GM12874 (cell line): ENCODE measurements around the gene PHLDB3.

ENCODE experiments used
- CTCF ChIP-seq: IDR thresholded peaks from 2 replicates; pipeline ENCODE4 v1.5.1; 2011; ENCODE audit warnings: low read depth, mild to moderate bottlenecking, control low read depth, low read length, moderate library complexity; ENCODE audit not compliant: insufficient read depth

Gene PHLDB3

DNA sequence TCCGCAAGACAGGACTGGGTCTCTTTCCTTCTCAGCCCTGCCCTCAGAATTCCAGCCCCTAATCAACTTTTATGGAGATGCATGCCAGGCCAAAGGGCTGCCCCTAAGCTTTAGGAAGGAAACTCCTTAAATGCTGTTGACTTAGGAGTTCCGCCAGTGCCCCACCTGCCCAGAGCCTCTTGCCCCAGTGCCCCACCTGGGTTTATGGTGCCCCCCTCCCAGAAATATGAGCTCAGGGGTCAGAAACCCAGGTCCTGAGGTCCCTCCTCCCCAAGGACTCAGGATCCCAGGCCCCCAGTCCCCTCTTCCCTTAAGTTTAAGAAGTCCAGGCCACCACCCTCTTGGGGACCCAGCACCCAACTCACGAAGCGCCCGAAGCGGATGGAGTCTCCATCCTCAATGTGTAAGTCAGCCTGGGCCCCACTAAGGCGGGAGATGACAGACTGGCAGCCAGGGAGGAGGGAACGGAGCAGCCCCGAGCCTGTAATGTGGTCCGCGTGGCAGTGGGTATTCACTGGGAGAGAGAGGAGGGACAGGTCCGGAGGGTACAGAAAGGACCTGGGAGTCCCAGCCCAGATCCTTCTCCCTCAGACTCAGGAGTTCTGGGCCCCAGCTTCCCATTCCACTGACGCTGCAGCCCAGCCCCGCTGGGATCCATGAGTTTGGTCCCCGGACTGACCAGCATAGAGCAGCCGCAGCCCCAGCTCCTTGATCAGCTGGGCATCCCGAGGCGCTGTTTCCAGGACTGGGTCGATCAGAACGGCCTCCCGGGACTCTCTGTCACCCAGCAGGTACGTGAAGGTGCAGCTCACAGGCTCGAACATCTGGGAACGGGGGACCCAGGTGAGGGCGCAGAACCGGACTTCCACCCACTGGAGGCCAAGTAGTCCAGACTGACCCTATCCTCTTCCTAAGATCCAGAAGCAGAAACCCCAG, 21.6 kb upstream of the PHLDB3 start:
- TF ChIP-seq CTCF, result no peak

GRCh38 chr19:43524922-43525835, 20.6 kb upstream of the PHLDB3 start:
- no peak for TF ChIP-seq CTCF

DNA sequence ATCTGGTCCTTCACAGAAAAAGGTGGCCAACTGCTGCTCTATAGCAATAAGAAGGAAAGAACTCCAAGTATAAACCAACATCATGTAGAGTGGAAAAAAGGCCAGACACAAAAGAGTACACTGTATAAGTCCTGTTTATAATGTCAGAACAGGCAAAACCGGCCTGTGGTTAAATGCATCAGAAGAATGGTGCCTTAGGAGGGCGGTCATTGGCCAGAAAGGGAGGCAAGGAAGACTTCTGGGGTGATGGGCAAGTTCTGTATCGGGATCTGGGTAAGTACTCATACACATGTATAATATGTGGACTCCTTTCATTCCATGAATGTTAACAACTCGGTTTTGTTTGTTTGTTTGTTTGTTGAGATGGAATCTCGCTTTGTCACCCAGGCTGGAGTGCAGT, 18.4 kb upstream of the PHLDB3 start:
- TF ChIP-seq CTCF, result no peak

- TF ChIP-seq CTCF, result peak; percentile 85
These were observed 15.0 kb upstream of the PHLDB3 start for GRCh38 chr19:43519436-43520088.

- no peak for TF ChIP-seq CTCF
These were observed 13.5 kb upstream of the PHLDB3 start for GRCh38 chr19:43518051-43518450.

- TF ChIP-seq CTCF, result no peak
These were observed 6.8 kb upstream of the PHLDB3 start for GRCh38 chr19:43511324-43511723.

DNA sequence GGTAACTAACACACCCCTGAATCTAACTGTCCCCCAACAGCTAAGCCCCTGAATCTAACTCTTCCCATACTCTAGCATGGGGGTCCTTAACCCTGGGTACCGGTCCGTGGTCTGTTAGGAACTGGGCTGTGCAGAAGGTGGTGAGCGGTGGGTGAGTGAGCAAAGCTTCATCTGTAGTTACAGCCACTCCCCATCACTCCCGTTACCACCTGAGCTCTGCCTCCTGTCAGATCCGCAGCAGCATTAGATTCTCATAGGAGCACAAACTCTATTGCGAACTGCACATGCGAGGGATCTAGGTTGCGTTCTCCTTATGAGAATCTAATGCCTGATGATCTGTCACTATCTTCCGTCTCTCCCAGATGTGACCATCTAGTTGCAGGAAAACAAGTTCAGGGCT, 6.2 kb upstream of the PHLDB3 start:
- no peak for TF ChIP-seq CTCF
